ENCODE data around the gene TMEM125. TPM values are rescaled to one million over a fixed set of nuclear protein-coding genes. Genes with fewer than 3 reads are reported as not detected.

TMEM125 gene
- total and polyA plus RNA-seq, 7 experiments from 2014 or later = 0.21 to 0.50 TPM; not detected in 5

GRCh38 chr1:43296207-43296606 is 26.4 kb downstream of the TMEM125 start:
- Histone ChIP-seq H3K4me1 (ENCODE audit: control insufficient read depth in 2 of 2, insufficient read depth in 2 of 2, low read length in 2 of 2) (peaks cover 8 to 16% of the 10 kb centered on the region in 2 donors), H3K4me3 (ENCODE audit: low read length) (no peak overlapping the region), H3K27me3 (ENCODE audit: control insufficient read depth in 2 of 2, insufficient read depth in 2 of 2, low read length in 2 of 2) (no peaks in the 10 kb centered on the region), H3K9me3 (ENCODE audit: control insufficient read depth in 2 of 3, low read length in 3 of 3) (no peaks in the 10 kb centered on the region), H3K27ac (ENCODE audit: low read depth, low read length) (peak overlapping the region; percentile 46), H3K36me3 (ENCODE audit: control insufficient read depth in 2 of 3, insufficient read depth in 3 of 3, low read length in 3 of 3) (no peaks in the 10 kb centered on the region)
- ATAC-seq = no peak
- intact Hi-C loops (cut with micrococcal nuclease) = loop anchor here in 1 of 2 donors (5.0 kb wide), 1 partner anchor 61 kb away; the partner anchor contains the start of gene CDC20
- POLR2A ChIA-PET = no interaction called here
- no peaks in the 10 kb centered on the region for H3K9me3 Mint-ChIP-seq
- H3K4me3 Mint-ChIP-seq = peak overlapping the region in 4 of 10 donors; percentile 50 to 75 (median 63)
- DNase-seq = no peak
- H3K4me1 Mint-ChIP-seq = peaks cover 4 to 29% (median 22%) of the 10 kb centered on the region in 7 donors
- CTCF ChIA-PET = no interaction called here
- no peaks in the 10 kb centered on the region for H3K27me3 Mint-ChIP-seq
- H3K36me3 Mint-ChIP-seq = no peaks in the 10 kb centered on the region
- H3K27ac Mint-ChIP-seq = peak overlapping the region; percentile 56 to 95 (median 80)

DNA sequence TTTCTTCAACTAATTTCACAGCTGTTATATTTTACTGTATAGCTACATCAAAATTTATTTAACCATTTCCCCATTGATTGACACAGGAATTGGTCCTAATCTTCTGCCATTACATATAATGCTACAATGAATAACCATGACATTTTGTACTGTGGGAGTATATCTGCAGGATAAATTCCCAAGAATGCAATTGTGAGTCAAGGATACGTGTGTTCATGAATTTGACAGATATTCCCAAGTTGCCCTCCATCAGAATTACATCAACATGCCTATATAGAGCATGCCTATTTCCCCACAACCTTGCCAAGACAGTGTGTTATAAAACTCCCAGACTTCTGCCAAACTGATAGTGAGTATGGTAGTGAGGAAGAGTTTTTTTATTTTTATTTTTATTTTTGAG is 28.3 kb downstream of the TMEM125 start:
- no peak overlapping the region for H3K27ac ChIP-seq (ENCODE audit: low read depth, low read length)
- H3K27me3 ChIP-seq (ENCODE audit: control insufficient read depth in 2 of 2, insufficient read depth in 2 of 2, low read length in 2 of 2) = no peaks in the 10 kb centered on the region
- Mint-ChIP-seq H3K4me3 (no peak overlapping the region), H3K27ac (no peak overlapping the region), H3K9me3 (no peaks in the 10 kb centered on the region), H3K27me3 (no peaks in the 10 kb centered on the region), H3K36me3 (no peaks in the 10 kb centered on the region), H3K4me1 (peaks cover 2 to 28% (median 22%) of the 10 kb centered on the region in 7 donors)
- peaks cover 8 to 16% of the 10 kb centered on the region in 2 donors for H3K4me1 ChIP-seq (ENCODE audit: control insufficient read depth in 2 of 2, insufficient read depth in 2 of 2, low read length in 2 of 2)
- H3K36me3 ChIP-seq (ENCODE audit: control insufficient read depth in 2 of 3, insufficient read depth in 3 of 3, low read length in 3 of 3) = no peaks in the 10 kb centered on the region
- no peaks in the 10 kb centered on the region for H3K9me3 ChIP-seq (ENCODE audit: control insufficient read depth in 2 of 3, low read length in 3 of 3)
- intact Hi-C loops (cut with micrococcal nuclease) = loop anchor here in 1 of 2 donors (5.0 kb wide), 1 partner anchor 59 kb away; the partner anchor contains the start of gene CDC20
- DNase-seq = no peak
- ChIA-PET CTCF (no interaction called here), POLR2A (no interaction called here)
- ATAC-seq = no peak
- no peak overlapping the region for H3K4me3 ChIP-seq (ENCODE audit: low read length)

- Mint-ChIP-seq H3K4me1 (peaks cover 2 to 25% (median 21%) of the 10 kb centered on the region in 7 donors), H3K9me3 (no peaks in the 10 kb centered on the region), H3K27me3 (no peaks in the 10 kb centered on the region), H3K4me3 (no peak overlapping the region), H3K27ac (peak overlapping the region in 2 of 9 donors; percentile 20 to 34), H3K36me3 (no peaks in the 10 kb centered on the region)
- H3K4me3 ChIP-seq (ENCODE audit: low read length) = no peak overlapping the region
- H3K36me3 ChIP-seq (ENCODE audit: control insufficient read depth in 2 of 3, insufficient read depth in 3 of 3, low read length in 3 of 3) = no peaks in the 10 kb centered on the region
- ChIA-PET CTCF (no interaction called here), POLR2A (interaction anchor here (0.6 kb wide), 1 partner anchor 11 kb away, joined by 3 read pairs; no protein-coding TSS in a partner anchor)
- H3K4me1 ChIP-seq (ENCODE audit: control insufficient read depth in 2 of 2, insufficient read depth in 2 of 2, low read length in 2 of 2) = peaks cover 8 to 16% of the 10 kb centered on the region in 2 donors
- ATAC-seq (no peak), DNase-seq (no peak)
- H3K9me3 ChIP-seq (ENCODE audit: control insufficient read depth in 2 of 3, low read length in 3 of 3) = no peaks in the 10 kb centered on the region
- intact Hi-C loops (cut with micrococcal nuclease) = loop anchor here in 1 of 2 donors (5.0 kb wide), 1 partner anchor 58 kb away; the partner anchor contains the start of gene CDC20
- no peak overlapping the region for H3K27ac ChIP-seq (ENCODE audit: low read depth, low read length)
- no peaks in the 10 kb centered on the region for H3K27me3 ChIP-seq (ENCODE audit: control insufficient read depth in 2 of 2, insufficient read depth in 2 of 2, low read length in 2 of 2)
Measured at GRCh38 chr1:43299101-43299500, 29.3 kb downstream of the TMEM125 start.

DNA sequence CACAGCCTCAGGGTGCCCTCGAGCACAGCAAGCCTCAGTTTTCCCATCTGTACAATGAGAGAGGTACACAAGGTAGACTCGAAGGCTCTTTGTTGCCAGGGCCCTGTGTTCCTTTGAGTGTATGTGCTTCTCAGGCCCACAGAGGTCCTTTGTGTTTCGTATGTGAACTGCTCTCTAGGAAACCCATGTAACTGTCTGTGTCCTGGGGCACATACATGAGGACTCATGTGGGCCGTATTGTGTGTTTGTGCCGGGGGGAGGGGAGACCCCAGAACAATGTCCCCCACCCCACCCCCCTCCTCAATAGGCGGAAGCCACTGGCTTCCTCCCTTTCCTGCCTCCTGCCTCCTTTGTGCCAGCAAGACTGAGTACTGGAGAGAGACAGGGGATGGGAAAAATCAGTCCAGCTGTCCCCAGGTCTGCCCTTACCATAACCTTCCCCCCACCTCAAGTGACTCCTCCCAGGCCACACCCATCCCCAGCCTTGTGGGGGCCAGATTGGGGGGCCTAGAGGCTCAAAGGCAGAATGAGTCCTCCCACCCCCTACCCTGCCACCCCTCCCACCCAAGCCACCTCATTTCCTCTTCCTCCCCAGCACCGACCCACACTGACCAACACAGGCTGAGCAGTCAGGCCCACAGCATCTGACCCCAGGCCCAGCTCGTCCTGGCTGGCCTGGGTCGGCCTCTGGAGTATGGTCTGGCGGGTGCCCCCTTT is 30.8 kb downstream of the TMEM125 start, which contains the start of gene TIE1:
TSS of gene TIE1 (plus strand) at position 605 of the 717 bp plus-strand sequence. CDS start at position 695, 90 bp downstream.
- H3K36me3 Mint-ChIP-seq = no peaks in the 10 kb centered on the region
- ATAC-seq (no peak), DNase-seq (no peak)
- no peak within 1 kb of the TSS for H3K27ac Mint-ChIP-seq
- Histone ChIP-seq H3K4me3 (ENCODE audit: low read length) (no peak within 1 kb of the TSS), H3K9me3 (ENCODE audit: control insufficient read depth in 2 of 3, low read length in 3 of 3) (no peaks in the 10 kb centered on the region), H3K27me3 (ENCODE audit: control insufficient read depth in 2 of 2, insufficient read depth in 2 of 2, low read length in 2 of 2) (no peaks in the 10 kb centered on the region), H3K4me1 (ENCODE audit: control insufficient read depth in 2 of 2, insufficient read depth in 2 of 2, low read length in 2 of 2) (peaks cover 5 to 6% of the 10 kb centered on the region in 2 donors), H3K36me3 (ENCODE audit: control insufficient read depth in 2 of 3, insufficient read depth in 3 of 3, low read length in 3 of 3) (no peaks in the 10 kb centered on the region), H3K27ac (ENCODE audit: low read depth, low read length) (no peak within 1 kb of the TSS)
- H3K4me1 Mint-ChIP-seq = peaks cover 2 to 19% (median 12%) of the 10 kb centered on the region in 7 donors
- H3K27me3 Mint-ChIP-seq = no peaks in the 10 kb centered on the region
- intact Hi-C loops (cut with micrococcal nuclease) = no loop called here
- H3K4me3 Mint-ChIP-seq = peak within 1 kb of the TSS in 1 of 10 donors; percentile 53
- CTCF ChIA-PET = no interaction called here
- no peaks in the 10 kb centered on the region for H3K9me3 Mint-ChIP-seq
- POLR2A ChIA-PET = no interaction called here

DNA sequence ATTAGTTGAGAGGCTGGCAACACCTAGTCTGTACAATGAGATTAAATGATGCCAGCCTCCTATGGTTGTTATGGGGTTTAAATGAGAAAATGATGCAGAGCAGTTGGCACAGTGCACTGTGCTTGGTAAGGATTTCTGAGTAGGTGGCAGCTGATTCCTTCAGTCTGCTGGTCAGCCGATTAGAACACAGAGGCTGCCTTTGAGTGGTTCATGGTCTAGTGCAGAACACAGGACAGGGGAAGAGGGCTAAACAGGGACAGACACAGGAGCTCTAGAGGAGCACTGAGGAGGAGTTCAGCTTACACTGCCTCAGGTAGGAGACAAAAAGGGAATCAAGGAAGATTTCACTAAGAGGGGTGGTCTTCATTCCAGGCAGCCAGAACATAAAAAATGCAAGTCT is 32.4 kb downstream of the TMEM125 start:
- no peak overlapping the region for H3K4me3 ChIP-seq (ENCODE audit: low read length)
- no peaks in the 10 kb centered on the region for H3K36me3 ChIP-seq (ENCODE audit: control insufficient read depth in 2 of 3, insufficient read depth in 3 of 3, low read length in 3 of 3)
- POLR2A ChIA-PET = no interaction called here
- H3K36me3 Mint-ChIP-seq = no peaks in the 10 kb centered on the region
- H3K9me3 Mint-ChIP-seq = no peaks in the 10 kb centered on the region
- H3K27ac ChIP-seq (ENCODE audit: low read depth, low read length) = no peak overlapping the region
- H3K27ac Mint-ChIP-seq = no peak overlapping the region
- intact Hi-C loops (cut with micrococcal nuclease) = no loop called here
- H3K27me3 Mint-ChIP-seq = peaks cover 0 to 4% (median 0%) of the 10 kb centered on the region in 5 donors
- no peak for ATAC-seq
- DNase-seq = no peak
- peaks cover 0 to 5% (median 0%) of the 10 kb centered on the region in 7 donors for H3K4me1 Mint-ChIP-seq
- CTCF ChIA-PET = no interaction called here
- no peaks in the 10 kb centered on the region for H3K27me3 ChIP-seq (ENCODE audit: control insufficient read depth in 2 of 2, insufficient read depth in 2 of 2, low read length in 2 of 2)
- H3K4me3 Mint-ChIP-seq = no peak overlapping the region
- H3K9me3 ChIP-seq (ENCODE audit: control insufficient read depth in 2 of 3, low read length in 3 of 3) = no peaks in the 10 kb centered on the region
- no peaks in the 10 kb centered on the region for H3K4me1 ChIP-seq (ENCODE audit: control insufficient read depth in 2 of 2, insufficient read depth in 2 of 2, low read length in 2 of 2)

GRCh38 chr1:43302721-43303470 is 33.1 kb downstream of the TMEM125 start:
- H3K9me3 Mint-ChIP-seq = no peaks in the 10 kb centered on the region
- no peaks in the 10 kb centered on the region for H3K36me3 Mint-ChIP-seq
- H3K36me3 ChIP-seq (ENCODE audit: control insufficient read depth in 2 of 3, insufficient read depth in 3 of 3, low read length in 3 of 3) = no peaks in the 10 kb centered on the region
- H3K27me3 ChIP-seq (ENCODE audit: control insufficient read depth in 2 of 2, insufficient read depth in 2 of 2, low read length in 2 of 2) = no peaks in the 10 kb centered on the region
- no peak for ATAC-seq
- peaks cover 0 to 4% (median 0%) of the 10 kb centered on the region in 5 donors for H3K27me3 Mint-ChIP-seq
- CTCF ChIA-PET = interaction anchor here (0.8 kb wide), 1 partner anchor 76 kb away, joined by 3 read pairs; no protein-coding TSS in a partner anchor
- H3K27ac Mint-ChIP-seq = peak overlapping the region in 1 of 9 donors; percentile 42
- H3K9me3 ChIP-seq (ENCODE audit: control insufficient read depth in 2 of 3, low read length in 3 of 3) = no peaks in the 10 kb centered on the region
- no peak for DNase-seq
- H3K4me3 ChIP-seq (ENCODE audit: low read length) = no peak overlapping the region
- no peaks in the 10 kb centered on the region for H3K4me1 ChIP-seq (ENCODE audit: control insufficient read depth in 2 of 2, insufficient read depth in 2 of 2, low read length in 2 of 2)
- H3K27ac ChIP-seq (ENCODE audit: low read depth, low read length) = no peak overlapping the region
- intact Hi-C loops (cut with micrococcal nuclease) = no loop called here
- POLR2A ChIA-PET = no interaction called here
- peaks cover 0 to 5% (median 0%) of the 10 kb centered on the region in 7 donors for H3K4me1 Mint-ChIP-seq
- no peak overlapping the region for H3K4me3 Mint-ChIP-seq

Data from naive thymus-derived CD4-positive, alpha-beta T cell (primary cell).